NB4 (cell line): ENCODE results near the gene TMEM184B.

Experiments
- CTCF ChIP-seq: IDR thresholded peaks from one replicate; pipeline ENCODE4 v1.5.1; 2012; ENCODE audit warnings: low read depth, low read length
- MYC ChIP-seq: IDR thresholded peaks from 2 replicates; pipeline ENCODE4 v1.6.1; 2011; ENCODE audit warnings: low read depth, low read length
- POLR2A ChIP-seq: IDR thresholded peaks from 2 replicates; pipeline ENCODE4 v1.6.1; 2011; ENCODE audit warnings: mild to moderate bottlenecking; ENCODE audit not compliant: insufficient read length; ENCODE audit errors: extremely low read depth
- TF ChIP-seq, protein P1 (sequence below): IDR thresholded peaks from 2 replicates; pipeline ENCODE4 v1.6.1; 2011; ENCODE audit warnings: low read depth, low read length

- TF ChIP-seq POLR2A (peak; percentile 49), CTCF (no peak), MYC (no peak)
- TF ChIP-seq, protein P1, sequence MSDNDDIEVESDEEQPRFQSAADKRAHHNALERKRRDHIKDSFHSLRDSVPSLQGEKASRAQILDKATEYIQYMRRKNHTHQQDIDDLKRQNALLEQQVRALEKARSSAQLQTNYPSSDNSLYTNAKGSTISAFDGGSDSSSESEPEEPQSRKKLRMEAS = no peak
Observed at GRCh38 chr22:38272373-38273134, at the start of gene TMEM184B.
